Ectodermal cell (in vitro differentiated cells): ENCODE data around the gene TAGAP.
"Not testable (repeated sequence)": the region's sequence is repeated elsewhere in the genome, so short reads cannot be mapped to it uniquely, and the experiment has no call there.

Experiments used
- H3K27ac ChIP-seq: 2 replicates; pipeline ENCODE4 v1.7.0; 2013; ENCODE audit warnings: mild to moderate bottlenecking, low read depth, low read length; ENCODE audit not compliant: insufficient read depth, poor library complexity, severe bottlenecking
- H3K27me3 ChIP-seq: 2 replicates; pipeline ENCODE4 v1.7.0; 2013; ENCODE audit warnings: mild to moderate bottlenecking, low read length; ENCODE audit not compliant: insufficient read depth, control insufficient read depth, poor library complexity, severe bottlenecking
- H3K36me3 ChIP-seq: one replicate; pipeline ENCODE4 v1.7.0; 2013; ENCODE audit warnings: low read length; ENCODE audit not compliant: control insufficient read depth, insufficient read depth
- H3K4me1 ChIP-seq: one replicate; pipeline ENCODE4 v1.7.0; 2013; ENCODE audit warnings: low read length; ENCODE audit not compliant: control insufficient read depth, insufficient read depth
- H3K4me3 ChIP-seq: 2 replicates; pipeline ENCODE4 v1.7.0; 2013; ENCODE audit warnings: low read depth, low read length, control low read depth; ENCODE audit not compliant: insufficient read depth
- H3K9me3 ChIP-seq: 2 replicates; pipeline ENCODE4 v1.7.0; 2013; ENCODE audit warnings: mild to moderate bottlenecking, low read length, moderate library complexity; ENCODE audit not compliant: control insufficient read depth
- WGBS, 2 experiments: methylation state at CpG; one replicate each; pipeline ENCODE4 v1.1.7; 2013; ENCODE audit warnings: missing lambda C conversion rate in 2 of 2; 5-methylcytosine and 5-hydroxymethylcytosine counted together

TAGAP gene

GRCh38 chr6:158996856-158997255, 47.9 kb downstream of the TAGAP start:
- Histone ChIP-seq H3K4me1 (no peaks in the 10 kb centered on the region), H3K36me3 (no peaks in the 10 kb centered on the region), H3K9me3 (no peaks in the 10 kb centered on the region), H3K27me3 (peaks cover 3% of the 10 kb centered on the region), H3K4me3 (no peak overlapping the region), H3K27ac (no peak overlapping the region)
- WGBS, 2 experiments: 92 to 96% methylated on average over 2 of the region's 2 CpGs

- Histone ChIP-seq H3K36me3 (no peaks in the 10 kb centered on the region), H3K9me3 (no peaks in the 10 kb centered on the region), H3K4me3 (no peak overlapping the region), H3K27ac (no peak overlapping the region), H3K27me3 (no peaks in the 10 kb centered on the region), H3K4me1 (no peaks in the 10 kb centered on the region)
- WGBS, 2 experiments: 95 to 100% methylated on average over 2 to 3 of the region's 3 CpGs
Measured at GRCh38 chr6:158993639-158994038, 51.2 kb downstream of the TAGAP start.

- Histone ChIP-seq H3K27ac (no peak overlapping the region), H3K4me3 (no peak overlapping the region), H3K36me3 (no peaks in the 10 kb centered on the region), H3K9me3 (no peaks in the 10 kb centered on the region), H3K27me3 (no peaks in the 10 kb centered on the region), H3K4me1 (no peaks in the 10 kb centered on the region)
- WGBS, 2 experiments: 66 to 84% methylated on average over 2 of the region's 2 CpGs
Measured at GRCh38 chr6:158991017-158991723, 53.6 kb downstream of the TAGAP start.

GRCh38 chr6:158989711-158990110, 55.1 kb downstream of the TAGAP start:
- not testable (repeated sequence) for H3K36me3 ChIP-seq, H3K4me3 ChIP-seq, H3K9me3 ChIP-seq, H3K4me1 ChIP-seq, H3K27me3 ChIP-seq, H3K27ac ChIP-seq
- WGBS, 2 experiments: 95 to 96% methylated on average over 2 of the region's 2 CpGs

GRCh38 chr6:158988477-158988876, 56.3 kb downstream of the TAGAP start:
- H3K36me3 ChIP-seq: no peaks in the 10 kb centered on the region
- H3K4me3 ChIP-seq: no peak overlapping the region
- no peak overlapping the region for H3K27ac ChIP-seq
- WGBS, 2 experiments: 92 to 97% methylated on average over 1 of the region's 1 CpG
- no peaks in the 10 kb centered on the region for H3K27me3 ChIP-seq
- H3K4me1 ChIP-seq: no peaks in the 10 kb centered on the region
- no peaks in the 10 kb centered on the region for H3K9me3 ChIP-seq

- Histone ChIP-seq H3K9me3 (no peaks in the 10 kb centered on the region), H3K27me3 (no peaks in the 10 kb centered on the region), H3K4me1 (no peaks in the 10 kb centered on the region), H3K36me3 (no peaks in the 10 kb centered on the region), H3K27ac (no peak overlapping the region), H3K4me3 (no peak overlapping the region)
- 100% methylated on average over 1 of the region's 1 CpG; no CpG with 5 or more reads in 1 of the 2 experiments for WGBS, 2 experiments
Measured at GRCh38 chr6:158987657-158988056, 57.1 kb downstream of the TAGAP start.
